ENCODE data around the gene ABLIM2. TPM values are rescaled to one million over a fixed set of nuclear protein-coding genes. Genes with fewer than 3 reads are reported as not detected.

Gene ABLIM2
- total RNA-seq, 4 donors from 2014 or later: 5.9 to 20.0 (median 8.6) TPM

GRCh38 chr4:7956270-7956808, 202.3 kb downstream of the ABLIM2 start:
- no peak for TF ChIP-seq CTCF (IDR thresholded peaks at IDR 0.05; ENCODE audit: low read depth)

GRCh38 chr4:7955393-7955792, 203.2 kb downstream of the ABLIM2 start:
- TF ChIP-seq CTCF (IDR thresholded peaks at IDR 0.05; ENCODE audit: low read depth): no peak

GRCh38 chr4:7952615-7953014, 206.0 kb downstream of the ABLIM2 start:
- TF ChIP-seq CTCF (IDR thresholded peaks at IDR 0.05; ENCODE audit: low read depth): no peak

GRCh38 chr4:7950301-7951092, 208.1 kb downstream of the ABLIM2 start:
- TF ChIP-seq CTCF (IDR thresholded peaks at IDR 0.05; ENCODE audit: low read depth): no peak

- TF ChIP-seq CTCF (IDR thresholded peaks at IDR 0.05; ENCODE audit: low read depth): no peak
These were observed 208.9 kb downstream of the ABLIM2 start for GRCh38 chr4:7949759-7950158.

GRCh38 chr4:7947927-7948326, 210.7 kb downstream of the ABLIM2 start:
- no peak for TF ChIP-seq CTCF (IDR thresholded peaks at IDR 0.05; ENCODE audit: low read depth)

- no peak for TF ChIP-seq CTCF (IDR thresholded peaks at IDR 0.05; ENCODE audit: low read depth)
These were observed 212.8 kb downstream of the ABLIM2 start for GRCh38 chr4:7945709-7946380.
